ENCODE results near the gene CNNM2.

CNNM2 gene

DNA sequence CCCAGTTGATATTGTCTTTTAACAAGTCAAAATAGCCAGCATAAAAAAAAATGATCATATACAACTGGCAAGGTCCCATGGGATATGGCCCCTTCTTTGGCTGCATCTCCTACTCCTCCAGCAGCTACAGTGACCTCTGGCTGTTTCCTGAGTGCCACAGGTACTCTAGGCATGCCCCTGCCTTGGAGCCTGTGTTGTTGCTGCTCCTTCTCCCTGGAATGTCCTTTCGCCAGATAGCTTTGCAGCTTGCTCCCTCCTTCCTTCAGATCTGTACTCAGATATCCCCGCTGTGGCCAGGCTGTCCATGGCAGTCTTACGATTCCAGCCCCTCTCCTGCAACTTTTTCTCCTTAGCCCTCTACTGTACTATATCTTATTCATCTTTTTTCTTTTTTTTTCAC, 23.3 kb downstream of the CNNM2 start:
- TF ChIP-seq SIN3A (IDR thresholded peaks at IDR 0.05; ENCODE audit: borderline replicate concordance, insufficient read depth, low read length): no peak
- no peak for TF ChIP-seq FOXP2 (optimal IDR thresholded peaks at IDR 0.05; ENCODE audit: borderline replicate concordance, extremely low read depth, extremely low read length, insufficient read depth)
- TF ChIP-seq, protein P1, sequence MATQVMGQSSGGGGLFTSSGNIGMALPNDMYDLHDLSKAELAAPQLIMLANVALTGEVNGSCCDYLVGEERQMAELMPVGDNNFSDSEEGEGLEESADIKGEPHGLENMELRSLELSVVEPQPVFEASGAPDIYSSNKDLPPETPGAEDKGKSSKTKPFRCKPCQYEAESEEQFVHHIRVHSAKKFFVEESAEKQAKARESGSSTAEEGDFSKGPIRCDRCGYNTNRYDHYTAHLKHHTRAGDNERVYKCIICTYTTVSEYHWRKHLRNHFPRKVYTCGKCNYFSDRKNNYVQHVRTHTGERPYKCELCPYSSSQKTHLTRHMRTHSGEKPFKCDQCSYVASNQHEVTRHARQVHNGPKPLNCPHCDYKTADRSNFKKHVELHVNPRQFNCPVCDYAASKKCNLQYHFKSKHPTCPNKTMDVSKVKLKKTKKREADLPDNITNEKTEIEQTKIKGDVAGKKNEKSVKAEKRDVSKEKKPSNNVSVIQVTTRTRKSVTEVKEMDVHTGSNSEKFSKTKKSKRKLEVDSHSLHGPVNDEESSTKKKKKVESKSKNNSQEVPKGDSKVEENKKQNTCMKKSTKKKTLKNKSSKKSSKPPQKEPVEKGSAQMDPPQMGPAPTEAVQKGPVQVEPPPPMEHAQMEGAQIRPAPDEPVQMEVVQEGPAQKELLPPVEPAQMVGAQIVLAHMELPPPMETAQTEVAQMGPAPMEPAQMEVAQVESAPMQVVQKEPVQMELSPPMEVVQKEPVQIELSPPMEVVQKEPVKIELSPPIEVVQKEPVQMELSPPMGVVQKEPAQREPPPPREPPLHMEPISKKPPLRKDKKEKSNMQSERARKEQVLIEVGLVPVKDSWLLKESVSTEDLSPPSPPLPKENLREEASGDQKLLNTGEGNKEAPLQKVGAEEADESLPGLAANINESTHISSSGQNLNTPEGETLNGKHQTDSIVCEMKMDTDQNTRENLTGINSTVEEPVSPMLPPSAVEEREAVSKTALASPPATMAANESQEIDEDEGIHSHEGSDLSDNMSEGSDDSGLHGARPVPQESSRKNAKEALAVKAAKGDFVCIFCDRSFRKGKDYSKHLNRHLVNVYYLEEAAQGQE (IDR thresholded peaks at IDR 0.05; ENCODE audit: insufficient read depth in 1 of 2, low read depth in 2 of 2, low read length in 2 of 2): no peak
- no peak for TF ChIP-seq TAF1 (IDR thresholded peaks at IDR 0.05; ENCODE audit: borderline replicate concordance, insufficient read depth, low read length)
- TF ChIP-seq POLR2AphosphoS5 (IDR thresholded peaks at IDR 0.05; ENCODE audit: low read depth, low read length): no peak

- TF ChIP-seq TAF1 (IDR thresholded peaks at IDR 0.05; ENCODE audit: borderline replicate concordance, insufficient read depth, low read length) (no peak), FOXP2 (optimal IDR thresholded peaks at IDR 0.05; ENCODE audit: borderline replicate concordance, extremely low read depth, extremely low read length, insufficient read depth) (no peak), SIN3A (IDR thresholded peaks at IDR 0.05; ENCODE audit: borderline replicate concordance, insufficient read depth, low read length) (no peak), POLR2AphosphoS5 (IDR thresholded peaks at IDR 0.05; ENCODE audit: low read depth, low read length) (no peak)
- TF ChIP-seq, protein P1 (IDR thresholded peaks at IDR 0.05; ENCODE audit: insufficient read depth in 1 of 2, low read depth in 2 of 2, low read length in 2 of 2): no peak
These were observed 27.4 kb downstream of the CNNM2 start for GRCh38 chr10:102945449-102945848.

DNA sequence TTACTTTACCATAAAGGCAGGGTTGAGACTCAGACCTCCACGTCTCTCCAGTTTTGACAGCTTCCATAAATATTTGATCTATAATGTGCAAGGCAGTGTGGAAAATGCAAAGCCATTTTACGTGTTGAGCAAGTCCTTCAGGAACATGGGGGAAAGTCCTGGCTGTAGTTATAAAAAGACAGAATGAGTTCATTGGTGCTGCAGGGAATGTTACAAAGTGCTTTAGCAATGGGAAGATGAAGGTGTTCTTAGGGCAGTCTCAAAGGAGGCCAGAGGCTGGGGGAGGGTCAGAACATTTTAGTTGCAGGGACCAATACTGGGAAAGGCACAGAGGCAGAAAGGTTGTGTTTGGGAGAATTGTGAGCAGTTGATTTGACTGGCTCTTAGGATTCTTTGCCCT, 27.9 kb downstream of the CNNM2 start:
- TF ChIP-seq SIN3A (IDR thresholded peaks at IDR 0.05; ENCODE audit: borderline replicate concordance, insufficient read depth, low read length) (no peak), POLR2AphosphoS5 (IDR thresholded peaks at IDR 0.05; ENCODE audit: low read depth, low read length) (no peak), FOXP2 (optimal IDR thresholded peaks at IDR 0.05; ENCODE audit: borderline replicate concordance, extremely low read depth, extremely low read length, insufficient read depth) (no peak), TAF1 (IDR thresholded peaks at IDR 0.05; ENCODE audit: borderline replicate concordance, insufficient read depth, low read length) (no peak)
- TF ChIP-seq, protein P1 (IDR thresholded peaks at IDR 0.05; ENCODE audit: insufficient read depth in 1 of 2, low read depth in 2 of 2, low read length in 2 of 2): no peak

- TF ChIP-seq, protein P1 (IDR thresholded peaks at IDR 0.05; ENCODE audit: insufficient read depth in 1 of 2, low read depth in 2 of 2, low read length in 2 of 2): no peak
- TF ChIP-seq FOXP2 (optimal IDR thresholded peaks at IDR 0.05; ENCODE audit: borderline replicate concordance, extremely low read depth, extremely low read length, insufficient read depth) (no peak), SIN3A (IDR thresholded peaks at IDR 0.05; ENCODE audit: borderline replicate concordance, insufficient read depth, low read length) (no peak), TAF1 (IDR thresholded peaks at IDR 0.05; ENCODE audit: borderline replicate concordance, insufficient read depth, low read length) (no peak), POLR2AphosphoS5 (IDR thresholded peaks at IDR 0.05; ENCODE audit: low read depth, low read length) (no peak)
These were observed 28.9 kb downstream of the CNNM2 start for GRCh38 chr10:102946992-102947391.

GRCh38 chr10:102948176-102948575, 30.1 kb downstream of the CNNM2 start:
- TF ChIP-seq SIN3A (IDR thresholded peaks at IDR 0.05; ENCODE audit: borderline replicate concordance, insufficient read depth, low read length) (no peak), POLR2AphosphoS5 (IDR thresholded peaks at IDR 0.05; ENCODE audit: low read depth, low read length) (no peak), TAF1 (IDR thresholded peaks at IDR 0.05; ENCODE audit: borderline replicate concordance, insufficient read depth, low read length) (no peak), FOXP2 (optimal IDR thresholded peaks at IDR 0.05; ENCODE audit: borderline replicate concordance, extremely low read depth, extremely low read length, insufficient read depth) (no peak)
- TF ChIP-seq, protein P1 (IDR thresholded peaks at IDR 0.05; ENCODE audit: insufficient read depth in 1 of 2, low read depth in 2 of 2, low read length in 2 of 2): no peak

All from PFSK-1 (cell line).